Measurements from ENCODE around the gene ZNF219.
A peak's percentile ranks its signal among the peaks of the same experiment; 100 is the strongest.
"Not testable (repeated sequence)": the region's sequence is repeated elsewhere in the genome, so short reads cannot be mapped to it uniquely, and the experiment has no call there.

Gene ZNF219

GRCh38 chr14:21041676-21042433 is 56.6 kb downstream of the ZNF219 start, which contains the start of gene RNASE7:
Gene RNASE7 (plus strand): TSS chr14:21042362. CDS start chr14:21042993, 631 bp downstream.
- DNase-seq, result peak; percentile 48 to 56

GRCh38 chr14:21040941-21041340 is 57.5 kb downstream of the ZNF219 start:
- not testable (repeated sequence) for DNase-seq

DNA sequence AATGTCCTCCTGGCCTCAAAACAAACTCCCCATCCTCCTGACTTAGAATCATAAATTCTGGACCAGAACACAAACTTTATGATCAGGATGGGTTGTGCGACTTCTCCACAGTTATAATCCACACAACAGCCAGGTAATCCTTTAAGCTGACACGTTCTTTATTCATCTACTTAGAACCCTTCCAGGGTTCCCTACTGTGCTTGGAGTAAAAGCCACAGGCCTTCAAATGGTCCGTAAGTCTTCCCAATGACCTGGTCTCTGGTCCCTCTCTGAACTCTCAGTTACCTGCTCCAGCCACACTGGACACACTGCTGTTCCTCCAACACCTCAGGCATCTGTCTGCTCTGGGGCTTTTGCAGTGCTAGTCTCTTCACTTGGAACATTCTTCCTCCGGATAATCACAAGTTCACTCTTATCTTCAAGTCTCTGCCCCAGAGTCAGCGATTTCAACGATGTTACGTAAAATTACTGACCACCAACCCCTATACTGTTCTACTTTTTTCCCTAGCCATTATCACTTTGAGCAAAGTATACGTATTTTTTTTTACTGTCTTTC is 58.0 kb downstream of the ZNF219 start:
- DNase-seq, result no peak

Data from inflammatory macrophage (primary cell).